Uterus (tissue), 4 donors: Measurements from ENCODE around the gene NIN. TPM values are rescaled to one million over a fixed set of nuclear protein-coding genes. Genes with fewer than 3 reads are reported as not detected.

Source experiments
- DNase-seq, 2 donors: peaks; one replicate each; pipeline ENCODE4 v3.0.0-alpha.2; 2019 to 2020
- H3K27ac ChIP-seq, 2 donors: fragments of 200-600 bp; sonication (generic); 1 replicate in 1 of 2; 2 replicates in 1 of 2; pipeline ENCODE4 v1.5.1; 2016 to 2018
- H3K27me3 ChIP-seq, 2 donors: fragments of 200-600 bp; sonication (generic); one replicate each; pipeline ENCODE4 v1.5.1; 2018 to 2019; ENCODE audit warnings: control low read depth in 1 of 2
- H3K36me3 ChIP-seq, 2 donors: fragments of 200-600 bp; sonication (generic); one replicate each; pipeline ENCODE4 v1.5.1; 2019; ENCODE audit warnings: control low read depth in 1 of 2
- H3K4me1 ChIP-seq, 2 donors: fragments of 200-600 bp; sonication (generic); one replicate each; pipeline ENCODE4 v1.5.1; 2018 to 2019; ENCODE audit warnings: control low read depth in 1 of 2
- H3K4me3 ChIP-seq, 2 donors: fragments of 200-600 bp; sonication (generic); 1 replicate in 1 of 2; 2 replicates in 1 of 2; pipeline ENCODE4 v1.5.1; 2018 to 2019; ENCODE audit warnings: mild to moderate bottlenecking in 1 of 2
- H3K9me3 ChIP-seq, 2 donors: fragments of 200-600 bp; sonication (generic); one replicate each; pipeline ENCODE4 v1.5.1; 2019; ENCODE audit warnings: control low read depth in 1 of 2
- CTCF ChIP-seq, 4 experiments: fragments of 200-600 bp in 2 of 4; fragments of 450-650 bp in 2 of 4; sonication (generic) in 2 of 4; IDR thresholded peaks; one replicate each; pipeline ENCODE4 v1.5.1; 2016 to 2019; ENCODE audit warnings: antibody characterized with exemption in 4 of 4, mild to moderate bottlenecking in 2 of 4, moderate library complexity in 1 of 4
- POLR2A ChIP-seq, 2 donors: fragments of 450-650 bp; IDR thresholded peaks; one replicate each; pipeline ENCODE4 v1.6.1; 2016; ENCODE audit warnings: antibody characterized with exemption in 2 of 2, mild to moderate bottlenecking in 1 of 2, moderate library complexity in 1 of 2
- intact Hi-C: fragments of 100-400 bp; cut with DNase I; formaldehyde crosslinking; loops from one replicate; pipeline ENCODE4 v1.15.1; 2023; ENCODE audit warnings: low total_unique reads
- total RNA-seq, 4 donors: library from RNA; depleted of rRNA in 3 of 4; stranded (reverse); fragments of >200 nt in 3 of 4; gene quantifications; one replicate each; pipeline versions ENCODE4 v1.1.0 to v1.2.4, GENCODE V29; 2014 to 2023
- donor health status: DM: yes; HTN: yes; CAD: no.

NIN gene
- total RNA-seq, 4 donors from 2014 or later = 8.8 to 45.6 (median 34.2) TPM

- no peak for TF ChIP-seq CTCF (IDR thresholded peaks at IDR 0.05)
- TF ChIP-seq POLR2A (IDR thresholded peaks at IDR 0.05) = no peak
- H3K4me3 ChIP-seq = no peak overlapping the region
- no peaks in the 10 kb centered on the region for H3K36me3 ChIP-seq
- no peak for DNase-seq
- no peaks in the 10 kb centered on the region for H3K9me3 ChIP-seq
- no peaks in the 10 kb centered on the region for H3K4me1 ChIP-seq
- no peaks in the 10 kb centered on the region for H3K27me3 ChIP-seq
- H3K27ac ChIP-seq = no peak overlapping the region
- intact Hi-C loops = no loop called here
Observed at GRCh38 chr14:50812180-50812579, 18.8 kb downstream of the NIN start.

GRCh38 chr14:50808053-50808452 is 22.9 kb downstream of the NIN start:
- intact Hi-C loops = no loop called here
- H3K36me3 ChIP-seq = no peaks in the 10 kb centered on the region
- H3K4me3 ChIP-seq = no peak overlapping the region
- TF ChIP-seq POLR2A (IDR thresholded peaks at IDR 0.05) = no peak
- TF ChIP-seq CTCF (IDR thresholded peaks at IDR 0.05) = no peak
- no peaks in the 10 kb centered on the region for H3K27me3 ChIP-seq
- no peak for DNase-seq
- peaks cover 0 to 5% of the 10 kb centered on the region in 2 donors for H3K4me1 ChIP-seq
- no peak overlapping the region for H3K27ac ChIP-seq
- no peaks in the 10 kb centered on the region for H3K9me3 ChIP-seq

- Histone ChIP-seq H3K27ac (no peak overlapping the region), H3K4me3 (no peak overlapping the region), H3K36me3 (no peaks in the 10 kb centered on the region), H3K4me1 (peaks cover 0 to 6% of the 10 kb centered on the region in 2 donors), H3K27me3 (no peaks in the 10 kb centered on the region), H3K9me3 (no peaks in the 10 kb centered on the region)
- intact Hi-C loops = no loop called here
- DNase-seq = no peak
- TF ChIP-seq CTCF (IDR thresholded peaks at IDR 0.05) = no peak
- no peak for TF ChIP-seq POLR2A (IDR thresholded peaks at IDR 0.05)
Observed at GRCh38 chr14:50806241-50806933, 24.6 kb downstream of the NIN start.

GRCh38 chr14:50805396-50805795 is 25.6 kb downstream of the NIN start:
- H3K27me3 ChIP-seq = no peaks in the 10 kb centered on the region
- DNase-seq = no peak
- no peak overlapping the region for H3K27ac ChIP-seq
- peaks cover 0 to 6% of the 10 kb centered on the region in 2 donors for H3K4me1 ChIP-seq
- intact Hi-C loops = no loop called here
- TF ChIP-seq POLR2A (IDR thresholded peaks at IDR 0.05) (no peak), CTCF (IDR thresholded peaks at IDR 0.05) (no peak)
- no peaks in the 10 kb centered on the region for H3K9me3 ChIP-seq
- no peaks in the 10 kb centered on the region for H3K36me3 ChIP-seq
- H3K4me3 ChIP-seq = no peak overlapping the region

GRCh38 chr14:50804181-50804721 is 26.7 kb downstream of the NIN start:
- DNase-seq = peak in 1 of 2 donors; percentile 37
- H3K36me3 ChIP-seq = no peaks in the 10 kb centered on the region
- no peaks in the 10 kb centered on the region for H3K27me3 ChIP-seq
- no peak for TF ChIP-seq CTCF (IDR thresholded peaks at IDR 0.05)
- no peak for TF ChIP-seq POLR2A (IDR thresholded peaks at IDR 0.05)
- intact Hi-C loops = no loop called here
- no peaks in the 10 kb centered on the region for H3K9me3 ChIP-seq
- no peak overlapping the region for H3K4me3 ChIP-seq
- H3K27ac ChIP-seq = peak overlapping the region; percentile 55 to 66
- peaks cover 0 to 6% of the 10 kb centered on the region in 2 donors for H3K4me1 ChIP-seq
